ENCODE results near the gene BAK1. TPM values are rescaled to one million over a fixed set of nuclear protein-coding genes. Genes with fewer than 3 reads are reported as not detected.

The BAK1 gene
- total RNA-seq, 6 experiments from 2014 or later: 4.4 to 11.4 (median 6.5) TPM

DNA sequence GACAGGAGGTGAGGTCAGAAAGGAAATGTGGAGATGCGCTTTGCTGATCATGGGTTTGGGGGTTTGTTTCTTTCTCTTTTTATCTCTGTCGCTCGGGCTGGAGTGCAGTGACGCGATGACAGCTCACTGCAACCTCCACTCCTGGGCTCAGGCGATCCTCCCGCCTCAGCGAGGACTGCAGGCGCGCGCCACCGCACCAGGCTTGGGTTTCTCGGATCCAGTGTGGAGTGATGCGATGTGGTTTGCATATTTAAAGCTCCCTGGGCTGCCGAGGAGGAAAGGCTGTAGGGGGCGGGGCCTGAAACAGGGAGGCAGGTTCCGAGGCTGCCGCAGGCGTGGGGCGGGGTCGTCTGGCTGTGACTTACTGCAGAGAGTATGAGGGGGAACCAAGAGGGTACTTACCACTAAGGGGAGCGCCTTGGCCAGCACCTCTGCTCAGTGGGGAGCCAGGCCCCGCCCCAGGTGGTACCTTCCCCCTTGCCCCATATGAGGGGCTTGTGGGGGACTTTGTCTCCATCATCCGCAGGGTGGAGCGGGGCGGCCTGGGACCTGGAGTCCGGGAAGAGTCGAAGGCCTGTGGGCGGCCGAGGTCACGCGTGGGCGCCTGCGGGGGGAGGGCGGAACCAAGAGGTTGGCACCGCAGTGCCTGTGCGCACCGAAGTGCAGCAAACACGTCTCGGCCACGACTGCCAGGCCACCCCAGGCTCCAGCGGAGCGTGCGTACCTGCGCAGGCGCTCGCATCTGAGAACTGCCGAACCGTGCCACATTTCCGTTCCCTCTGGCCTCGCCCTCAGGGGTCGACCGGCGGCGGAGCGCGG is 12.7 kb upstream of the BAK1 start:
- TF ChIP-seq, protein P1, sequence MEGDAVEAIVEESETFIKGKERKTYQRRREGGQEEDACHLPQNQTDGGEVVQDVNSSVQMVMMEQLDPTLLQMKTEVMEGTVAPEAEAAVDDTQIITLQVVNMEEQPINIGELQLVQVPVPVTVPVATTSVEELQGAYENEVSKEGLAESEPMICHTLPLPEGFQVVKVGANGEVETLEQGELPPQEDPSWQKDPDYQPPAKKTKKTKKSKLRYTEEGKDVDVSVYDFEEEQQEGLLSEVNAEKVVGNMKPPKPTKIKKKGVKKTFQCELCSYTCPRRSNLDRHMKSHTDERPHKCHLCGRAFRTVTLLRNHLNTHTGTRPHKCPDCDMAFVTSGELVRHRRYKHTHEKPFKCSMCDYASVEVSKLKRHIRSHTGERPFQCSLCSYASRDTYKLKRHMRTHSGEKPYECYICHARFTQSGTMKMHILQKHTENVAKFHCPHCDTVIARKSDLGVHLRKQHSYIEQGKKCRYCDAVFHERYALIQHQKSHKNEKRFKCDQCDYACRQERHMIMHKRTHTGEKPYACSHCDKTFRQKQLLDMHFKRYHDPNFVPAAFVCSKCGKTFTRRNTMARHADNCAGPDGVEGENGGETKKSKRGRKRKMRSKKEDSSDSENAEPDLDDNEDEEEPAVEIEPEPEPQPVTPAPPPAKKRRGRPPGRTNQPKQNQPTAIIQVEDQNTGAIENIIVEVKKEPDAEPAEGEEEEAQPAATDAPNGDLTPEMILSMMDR (IDR thresholded peaks at IDR 0.05): no peak
- no peak for TF ChIP-seq POLR2A (IDR thresholded peaks at IDR 0.05)
- DNase-seq (no peak), ATAC-seq (no peak)
- Histone ChIP-seq H3K4me1 (peaks cover 0 to 6% (median 0%) of the 10 kb centered on the region in 4 donors), H3K27ac (no peak overlapping the region), H3K27me3 (no peaks in the 10 kb centered on the region), H3K9me3 (no peaks in the 10 kb centered on the region), H3K36me3 (no peaks in the 10 kb centered on the region), H3K4me3 (no peak overlapping the region)
- WGBS (ENCODE audit: insufficient coverage, low coverage, low lambda C conversion rate, missing lambda C conversion rate): 15% methylated on average over 4 of the region's 57 CpGs
- intact Hi-C loops (cut with DNase I): no loop called here

DNA sequence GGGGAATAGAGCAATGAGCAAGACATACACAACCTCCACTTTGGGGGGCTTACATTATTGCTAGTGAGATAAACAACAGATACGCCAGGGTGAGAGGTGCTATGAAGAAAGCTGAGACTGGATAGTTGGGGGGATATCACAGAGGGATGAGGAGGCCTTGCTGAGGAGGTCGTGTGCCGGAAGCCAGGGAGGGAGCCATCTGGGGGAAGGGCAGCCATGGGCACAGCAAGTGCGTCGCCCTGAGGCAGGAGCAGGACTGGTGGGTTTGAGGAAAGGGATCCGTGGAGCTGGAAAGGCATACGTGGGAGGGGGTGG is 12.2 kb upstream of the BAK1 start:
- H3K4me3 ChIP-seq: no peak overlapping the region
- H3K27ac ChIP-seq: no peak overlapping the region
- intact Hi-C loops (cut with DNase I): no loop called here
- no peaks in the 10 kb centered on the region for H3K27me3 ChIP-seq
- peaks cover 0 to 6% (median 0%) of the 10 kb centered on the region in 4 donors for H3K4me1 ChIP-seq
- DNase-seq: no peak
- TF ChIP-seq, protein P1 (IDR thresholded peaks at IDR 0.05): no peak
- TF ChIP-seq POLR2A (IDR thresholded peaks at IDR 0.05): no peak
- H3K36me3 ChIP-seq: no peaks in the 10 kb centered on the region
- no peaks in the 10 kb centered on the region for H3K9me3 ChIP-seq
- 80% methylated on average over 1 of the region's 7 CpGs for WGBS (ENCODE audit: insufficient coverage, low coverage, low lambda C conversion rate, missing lambda C conversion rate)
- no peak for ATAC-seq

DNA sequence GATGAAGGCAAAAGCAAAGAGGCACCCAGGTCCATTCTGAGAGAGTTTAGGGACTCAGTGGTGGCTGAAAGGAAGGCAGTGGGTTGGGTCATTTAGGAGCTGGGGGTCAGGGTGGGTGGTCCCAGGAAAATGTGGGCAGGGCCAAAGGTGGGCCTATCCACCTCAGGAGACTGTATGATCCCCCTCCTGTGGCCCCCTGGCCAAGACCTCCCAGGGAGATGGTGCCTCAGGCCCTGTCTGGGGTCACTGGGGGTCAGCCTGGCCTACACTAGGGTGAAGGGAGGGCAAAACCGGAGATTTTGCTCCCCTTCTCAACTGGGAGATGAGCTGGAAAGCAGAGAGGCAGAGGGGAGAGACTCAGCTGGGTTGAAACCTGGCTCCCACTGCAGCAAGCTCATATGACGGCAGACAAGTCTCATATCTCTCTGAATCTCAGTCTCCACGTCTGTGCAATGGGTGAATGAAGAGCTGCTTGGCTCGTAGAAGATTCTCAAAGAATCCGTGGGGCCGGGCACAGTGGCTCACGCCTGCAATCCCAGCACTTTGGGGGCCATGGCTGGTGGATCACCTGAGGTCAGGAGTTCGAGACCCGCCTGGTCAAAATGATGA is 11.5 kb upstream of the BAK1 start:
- 84% methylated on average over 9 of the region's 9 CpGs for WGBS (ENCODE audit: insufficient coverage, low coverage, low lambda C conversion rate, missing lambda C conversion rate)
- intact Hi-C loops (cut with DNase I): no loop called here
- no peak for DNase-seq
- Histone ChIP-seq H3K27me3 (no peaks in the 10 kb centered on the region), H3K9me3 (no peaks in the 10 kb centered on the region), H3K27ac (no peak overlapping the region), H3K4me3 (no peak overlapping the region), H3K4me1 (peaks cover 0 to 6% (median 0%) of the 10 kb centered on the region in 4 donors), H3K36me3 (no peaks in the 10 kb centered on the region)
- no peak for ATAC-seq
- TF ChIP-seq, protein P1 (IDR thresholded peaks at IDR 0.05): no peak
- TF ChIP-seq POLR2A (IDR thresholded peaks at IDR 0.05): no peak

DNA sequence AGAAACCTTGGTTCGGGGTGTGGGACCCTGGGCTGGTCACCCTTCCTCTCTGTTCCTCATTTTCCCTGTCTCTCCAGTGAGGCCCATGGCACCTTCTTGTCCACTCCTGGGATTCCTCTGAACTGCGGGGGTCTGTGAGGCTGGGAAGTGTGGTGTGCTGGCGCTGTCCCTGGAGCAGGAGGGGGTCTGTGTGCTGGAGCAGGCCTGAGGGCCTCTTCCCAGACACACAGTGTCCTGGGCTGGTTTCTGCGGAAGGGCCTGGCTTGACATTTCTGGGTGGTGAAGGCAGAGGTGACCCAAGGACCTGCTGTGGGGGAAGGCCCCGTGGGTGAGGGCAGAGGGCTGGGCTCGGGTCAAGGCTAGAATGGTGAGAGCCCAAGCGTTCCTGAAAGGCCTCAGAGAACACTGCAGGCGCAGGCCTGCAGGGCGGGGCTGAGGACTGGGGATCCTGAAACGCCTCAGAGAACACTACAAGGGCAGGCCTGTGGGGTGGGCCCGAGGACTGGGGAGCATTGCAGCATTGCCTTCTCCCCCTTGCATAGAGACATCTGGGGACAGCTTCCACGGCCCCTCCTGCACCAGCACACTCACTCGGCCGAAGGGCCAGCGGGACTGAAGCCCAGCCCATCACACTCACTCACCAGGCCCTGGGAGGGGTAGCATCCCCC is 10.6 kb upstream of the BAK1 start:
- H3K4me1 ChIP-seq: peaks cover 0 to 7% (median 0%) of the 10 kb centered on the region in 4 donors
- intact Hi-C loops (cut with DNase I): no loop called here
- ATAC-seq: peak in 2 of 4 donors; percentile 5 to 38
- H3K4me3 ChIP-seq: no peak overlapping the region
- no peak for DNase-seq
- 82% methylated on average over 2 of the region's 15 CpGs for WGBS (ENCODE audit: insufficient coverage, low coverage, low lambda C conversion rate, missing lambda C conversion rate)
- no peaks in the 10 kb centered on the region for H3K27me3 ChIP-seq
- H3K9me3 ChIP-seq: no peaks in the 10 kb centered on the region
- H3K27ac ChIP-seq: peak overlapping the region in 1 of 3 donors; percentile 54
- TF ChIP-seq, protein P1 (IDR thresholded peaks at IDR 0.05): no peak
- no peak for TF ChIP-seq POLR2A (IDR thresholded peaks at IDR 0.05)
- H3K36me3 ChIP-seq: no peaks in the 10 kb centered on the region
